GM12801 (cell line): Measurements from ENCODE around the gene LPP.

ENCODE experiments used
- TF ChIP-seq, protein P1 (sequence below): IDR thresholded peaks from one replicate; pipeline ENCODE4 v1.5.1; 2011; ENCODE audit warnings: control low read depth; ENCODE audit not compliant: insufficient read length; ENCODE audit errors: extremely low read depth

The LPP gene

DNA sequence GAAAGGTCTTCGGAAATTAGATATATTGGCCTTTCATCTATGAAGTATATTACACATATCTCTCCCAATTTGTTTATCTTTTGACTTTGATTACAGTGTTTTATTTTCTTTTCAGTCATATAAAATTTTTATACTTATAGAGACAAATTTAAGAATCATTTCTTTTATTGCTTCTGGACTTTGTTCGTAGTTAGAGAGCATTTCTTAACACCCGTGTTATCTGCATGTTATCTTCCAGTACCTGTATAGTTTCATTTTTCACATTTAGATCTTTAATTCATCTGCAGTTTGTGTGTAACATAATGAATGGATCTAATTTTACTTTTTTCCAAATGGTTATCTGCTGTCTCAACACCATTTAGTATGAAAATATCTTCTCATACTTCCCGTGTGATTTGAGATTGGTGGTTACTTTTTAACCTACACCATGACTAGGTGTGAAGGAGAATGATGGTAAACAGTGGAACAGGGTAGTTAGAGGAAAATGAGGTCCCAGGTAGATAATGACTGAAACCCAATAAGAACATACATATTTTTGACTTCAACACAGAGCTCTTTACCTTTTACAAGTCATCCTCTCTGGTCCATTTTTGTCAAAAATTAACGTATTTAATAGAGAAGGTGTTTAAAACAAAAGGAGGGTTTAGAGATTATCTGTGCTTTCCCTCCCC, 99.3 kb downstream of the LPP start:
- TF ChIP-seq, protein P1, sequence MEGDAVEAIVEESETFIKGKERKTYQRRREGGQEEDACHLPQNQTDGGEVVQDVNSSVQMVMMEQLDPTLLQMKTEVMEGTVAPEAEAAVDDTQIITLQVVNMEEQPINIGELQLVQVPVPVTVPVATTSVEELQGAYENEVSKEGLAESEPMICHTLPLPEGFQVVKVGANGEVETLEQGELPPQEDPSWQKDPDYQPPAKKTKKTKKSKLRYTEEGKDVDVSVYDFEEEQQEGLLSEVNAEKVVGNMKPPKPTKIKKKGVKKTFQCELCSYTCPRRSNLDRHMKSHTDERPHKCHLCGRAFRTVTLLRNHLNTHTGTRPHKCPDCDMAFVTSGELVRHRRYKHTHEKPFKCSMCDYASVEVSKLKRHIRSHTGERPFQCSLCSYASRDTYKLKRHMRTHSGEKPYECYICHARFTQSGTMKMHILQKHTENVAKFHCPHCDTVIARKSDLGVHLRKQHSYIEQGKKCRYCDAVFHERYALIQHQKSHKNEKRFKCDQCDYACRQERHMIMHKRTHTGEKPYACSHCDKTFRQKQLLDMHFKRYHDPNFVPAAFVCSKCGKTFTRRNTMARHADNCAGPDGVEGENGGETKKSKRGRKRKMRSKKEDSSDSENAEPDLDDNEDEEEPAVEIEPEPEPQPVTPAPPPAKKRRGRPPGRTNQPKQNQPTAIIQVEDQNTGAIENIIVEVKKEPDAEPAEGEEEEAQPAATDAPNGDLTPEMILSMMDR, result no peak

DNA sequence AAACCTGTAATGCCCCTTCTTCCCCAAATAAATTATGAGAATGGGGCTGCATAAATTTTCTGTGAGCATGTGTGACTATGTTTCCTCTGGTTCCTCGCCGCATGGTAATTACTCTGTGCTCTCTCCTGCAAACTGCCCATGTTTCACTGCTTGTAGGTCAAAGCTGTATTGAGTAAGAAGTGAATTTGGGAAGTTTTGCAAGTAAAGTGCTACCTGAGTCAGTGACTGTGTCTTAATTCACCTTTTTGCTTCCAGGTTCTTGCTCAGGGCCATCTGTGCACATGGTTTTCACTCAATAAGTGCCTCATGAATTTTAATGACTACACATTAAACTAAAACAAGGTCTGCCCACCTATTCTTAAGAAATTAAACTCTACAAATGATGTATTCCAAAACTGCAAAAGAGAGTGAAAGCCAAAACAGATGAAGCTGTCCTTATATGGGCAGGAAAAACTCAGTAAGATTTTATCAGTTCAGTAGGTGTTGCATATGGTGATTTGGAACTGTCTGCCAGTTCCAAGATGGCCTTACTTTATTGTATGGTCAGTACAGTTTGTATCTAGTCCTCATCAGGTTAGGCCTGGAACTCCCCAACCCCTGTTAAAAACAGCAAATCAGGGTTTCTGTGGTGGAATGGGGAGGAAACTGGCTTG, 100.0 kb downstream of the LPP start:
- TF ChIP-seq, protein P1, result no peak

DNA sequence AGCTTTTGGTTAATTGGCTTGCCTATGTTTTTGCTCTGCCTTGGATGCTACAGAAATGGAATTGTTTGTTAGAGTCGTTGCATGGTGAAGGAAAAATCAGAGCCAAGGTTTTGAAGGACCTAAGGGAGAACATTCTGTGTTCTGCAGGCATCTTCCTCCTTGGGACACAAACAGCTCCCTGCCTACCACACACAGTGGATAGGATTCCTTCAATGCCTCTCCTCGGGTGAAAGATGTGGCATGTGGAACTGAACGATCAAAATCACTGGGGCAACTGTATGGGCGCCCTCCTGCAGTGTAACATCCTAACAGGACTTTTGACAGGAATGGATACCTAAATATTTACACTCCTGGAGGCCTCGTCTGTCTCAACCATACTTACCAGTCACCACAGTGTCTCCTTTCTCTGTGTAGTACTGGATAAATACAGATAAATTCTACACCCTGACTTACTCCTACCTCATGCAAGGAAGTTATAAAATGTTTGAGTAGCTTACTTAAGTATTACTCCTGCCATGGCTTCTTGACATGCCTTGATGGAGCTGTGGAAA, 100.6 kb downstream of the LPP start:
- TF ChIP-seq, protein P1, result no peak

DNA sequence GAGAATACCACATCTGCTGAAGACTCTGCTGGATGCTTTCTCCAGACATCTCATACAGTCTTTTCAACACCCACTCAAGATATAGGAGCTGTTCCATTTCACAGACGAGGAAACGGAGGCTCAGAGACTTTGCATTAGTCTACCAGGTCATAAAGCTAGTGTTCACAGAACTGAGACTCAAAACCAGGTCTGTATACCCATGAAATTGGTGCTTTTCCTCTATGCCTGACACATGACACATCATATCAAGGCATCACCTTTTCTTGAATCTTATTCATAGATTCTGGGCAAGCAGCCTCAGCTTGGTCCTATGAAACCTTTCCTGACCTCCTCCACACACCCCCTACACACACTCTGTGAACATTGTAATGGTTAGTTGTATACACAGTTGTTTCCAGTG, 101.2 kb downstream of the LPP start:
- TF ChIP-seq, protein P1, result no peak

DNA sequence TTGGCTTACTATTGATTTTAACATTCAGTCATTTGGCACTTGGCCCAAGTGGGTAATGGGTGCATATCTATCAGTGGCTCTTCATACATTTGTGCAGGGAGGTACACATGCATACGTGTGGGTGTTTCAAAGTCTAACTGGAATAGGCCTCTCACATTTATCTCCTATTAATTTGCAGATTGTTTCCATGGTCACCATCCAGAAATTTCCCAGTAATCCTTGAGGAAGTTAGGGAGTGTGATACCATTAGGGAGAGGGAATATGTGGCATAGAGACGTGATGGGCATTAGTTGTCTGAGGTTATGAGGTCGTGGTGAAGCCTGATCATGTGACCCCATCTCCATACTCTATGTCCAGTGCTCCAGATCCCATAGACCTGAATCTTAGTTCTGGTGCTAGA, 102.8 kb downstream of the LPP start:
- TF ChIP-seq, protein P1, result no peak

DNA sequence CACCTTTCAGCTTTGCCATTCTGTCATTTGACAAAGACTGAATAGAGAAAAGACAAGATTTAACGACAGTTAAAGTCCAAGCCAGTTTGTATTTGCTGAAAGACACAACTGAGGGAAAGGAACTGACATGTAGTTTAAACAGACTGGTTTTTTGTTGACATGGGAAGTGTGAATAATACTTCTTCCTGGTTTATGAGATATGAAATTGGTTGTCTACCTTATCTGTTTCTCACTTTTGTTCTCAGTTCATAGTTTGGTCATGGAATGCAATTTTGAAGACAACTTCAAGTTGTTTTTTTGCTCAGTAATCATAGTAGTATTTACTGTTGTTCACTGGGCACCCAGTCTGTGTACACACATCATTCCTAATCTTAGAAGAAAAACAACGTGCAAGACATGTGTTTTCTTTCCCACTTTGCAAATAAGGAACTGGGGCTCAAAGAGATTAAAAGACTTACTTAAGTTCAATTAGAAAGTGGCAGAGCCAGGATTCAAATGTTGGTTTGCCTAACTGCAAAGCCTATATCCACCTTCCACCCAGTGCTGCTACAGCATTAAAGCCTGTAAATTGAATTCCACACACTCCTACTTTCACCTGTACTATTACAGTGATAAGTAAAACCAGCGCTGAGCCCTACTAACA, 103.5 kb downstream of the LPP start:
- TF ChIP-seq, protein P1, result no peak

DNA sequence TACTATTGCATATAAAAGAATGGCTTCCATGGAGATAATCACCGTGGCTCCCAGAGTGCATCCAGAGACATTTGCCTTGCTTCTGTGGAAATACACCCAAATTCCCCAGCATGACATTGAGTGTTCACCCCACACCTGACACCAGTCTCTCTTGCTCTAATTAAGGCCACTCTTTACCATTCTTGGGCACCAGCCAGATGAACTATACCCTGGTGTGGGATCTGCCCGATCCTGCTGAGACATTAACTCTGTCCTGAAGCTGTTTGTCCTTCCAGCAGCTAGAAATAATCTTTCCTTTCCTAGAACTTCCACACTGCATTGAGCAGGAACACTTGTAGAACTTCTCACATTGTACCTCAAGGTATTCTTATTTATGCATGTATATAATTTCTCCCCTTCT, 105.2 kb downstream of the LPP start:
- TF ChIP-seq, protein P1, result no peak
